NCI-H82 treated with DMSO at 0.1 percent for 48 hours (cell line): ENCODE results near the gene SLC44A1.
A peak's percentile ranks its signal among the peaks of the same experiment; 100 is the strongest.

Experiments used
- DNase-seq: peaks from one replicate; lab custom pipeline; 2025; ENCODE audit not compliant: unreplicated experiment; lab: John Stamatoyannopoulos, UW

SLC44A1 gene

DNA sequence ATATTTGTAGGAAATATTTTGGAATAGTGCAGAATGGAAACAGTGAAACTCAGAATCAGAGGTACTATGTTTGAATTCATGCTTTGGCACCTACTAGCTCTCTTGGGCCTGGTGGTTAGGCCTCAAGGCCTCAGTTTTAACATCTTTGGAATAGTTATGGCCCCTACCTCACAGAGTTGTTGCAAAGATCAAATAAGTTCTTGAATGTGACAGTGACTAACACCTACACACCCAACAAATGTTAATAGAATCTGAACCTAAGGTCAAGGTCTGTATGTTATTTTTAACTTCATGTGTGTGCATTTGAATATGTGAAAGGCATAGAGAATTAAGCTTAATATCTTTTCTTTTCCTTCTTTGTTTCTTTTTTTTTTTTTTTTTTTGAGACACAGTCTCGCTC lies 87.3 kb downstream of the SLC44A1 start:
- no peak for DNase-seq

DNA sequence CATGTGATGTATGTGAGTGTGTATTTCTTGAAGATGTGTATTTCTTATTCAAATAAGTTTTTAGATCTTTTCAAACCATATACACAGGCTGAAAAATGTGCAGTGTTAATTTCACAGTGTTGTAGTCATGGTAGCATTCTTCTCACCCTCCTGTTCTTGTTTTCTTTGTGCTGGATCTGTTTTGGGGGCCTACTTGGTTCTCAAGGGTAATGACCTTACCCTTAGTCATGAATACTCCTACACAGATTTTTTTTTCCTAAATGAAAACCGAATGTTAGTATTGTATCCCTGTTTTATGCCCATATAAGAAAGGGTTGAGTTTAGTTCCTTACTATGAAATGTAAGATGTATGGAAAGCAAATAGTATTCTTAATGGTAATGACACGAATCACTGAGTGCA lies 88.0 kb downstream of the SLC44A1 start:
- DNase-seq: no peak

DNA sequence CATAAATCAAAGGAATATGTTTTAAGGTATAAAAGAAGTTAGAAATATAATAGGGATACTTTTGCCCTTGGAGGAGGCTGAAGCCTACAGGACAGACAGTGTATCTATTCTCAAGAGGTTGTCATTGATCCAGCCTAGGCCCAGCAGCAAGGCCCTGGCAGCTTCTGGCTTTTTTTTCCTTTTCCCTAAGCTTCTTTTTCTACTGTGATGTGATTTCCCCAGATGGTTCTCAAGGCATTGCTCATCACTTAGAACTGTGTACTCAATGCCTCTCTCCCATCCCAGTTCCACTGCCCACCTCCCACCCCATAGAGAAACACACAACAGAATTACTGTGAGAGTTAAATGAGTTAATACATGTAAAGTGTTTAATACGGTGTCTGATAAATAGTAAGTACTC lies 88.6 kb downstream of the SLC44A1 start:
- no peak for DNase-seq

DNA sequence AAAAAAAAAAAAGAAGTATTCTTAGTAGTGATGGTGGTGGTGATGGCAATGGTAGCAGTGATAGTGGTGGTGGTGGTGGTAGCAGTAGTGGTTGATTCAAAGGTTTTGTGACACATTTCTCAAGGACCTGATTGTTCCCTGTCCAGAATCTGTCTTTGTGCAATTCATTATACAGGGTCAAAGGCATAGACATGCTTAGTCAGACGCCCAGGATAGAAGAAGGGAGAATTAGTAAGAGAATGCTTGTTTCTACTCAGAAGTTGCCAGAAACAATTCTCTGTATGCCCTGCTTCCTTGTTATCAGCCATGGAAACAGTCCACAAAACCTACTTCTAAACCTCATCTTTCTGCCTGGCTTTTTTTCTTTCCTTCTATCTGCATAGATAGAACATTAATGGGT lies 89.4 kb downstream of the SLC44A1 start:
- DNase-seq: no peak

DNA sequence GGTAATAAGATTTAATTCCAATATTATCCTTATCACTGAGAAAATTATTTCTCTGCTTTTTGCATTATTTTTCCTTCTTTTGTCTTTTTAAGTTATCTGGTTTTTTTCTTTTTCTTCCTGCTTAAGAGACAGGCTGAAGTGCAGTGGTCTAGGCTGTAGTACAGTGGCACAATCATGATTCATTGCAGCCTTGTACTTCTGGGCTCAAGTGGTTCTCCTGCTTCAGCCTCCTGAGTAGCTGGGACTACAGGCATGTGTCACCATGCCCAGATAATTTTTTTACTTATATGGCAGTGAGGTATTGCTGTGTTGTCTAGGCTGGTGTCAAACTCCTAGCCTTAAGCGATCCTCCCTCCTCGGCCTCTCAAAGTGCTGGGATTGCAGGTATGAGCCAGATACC lies 93.9 kb downstream of the SLC44A1 start:
- DNase-seq: no peak

DNA sequence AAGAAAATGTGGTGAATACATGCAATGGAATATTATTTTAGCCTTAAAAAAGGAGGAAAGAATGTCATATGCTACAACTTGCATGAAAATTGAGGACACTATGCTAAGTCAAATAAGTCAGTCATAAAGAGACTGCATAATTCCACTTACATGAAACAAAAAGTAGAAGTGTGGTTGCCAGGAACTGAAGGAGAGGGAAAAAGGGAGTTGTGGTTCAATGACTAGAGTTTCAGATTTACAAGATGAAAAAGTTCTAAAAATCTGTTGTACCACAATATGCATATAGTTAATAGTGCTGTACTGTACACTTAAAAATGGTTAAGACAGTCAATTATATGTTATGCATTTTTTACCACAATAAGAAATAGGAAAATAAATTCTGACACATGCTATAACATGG lies 95.4 kb downstream of the SLC44A1 start:
- no peak for DNase-seq

GRCh38 chr9:105341434-105342146 lies 97.1 kb downstream of the SLC44A1 start:
- DNase-seq: no peak

DNA sequence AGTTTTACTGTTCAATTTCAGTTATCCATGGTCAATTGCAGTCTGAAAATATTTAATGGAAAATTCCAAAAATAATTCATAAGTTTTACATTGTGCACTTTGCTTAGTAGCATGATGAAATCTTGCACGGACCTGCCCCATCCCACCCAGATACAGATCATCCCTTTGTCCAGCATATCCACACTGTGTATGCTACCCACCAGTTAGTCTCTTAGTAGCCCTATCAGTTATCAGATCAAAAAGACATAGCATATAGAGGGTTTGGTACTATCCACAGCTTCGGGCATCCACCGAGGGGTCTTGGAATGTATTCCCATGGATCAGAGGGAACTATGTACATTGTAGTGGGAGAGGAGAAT lies 97.7 kb downstream of the SLC44A1 start:
- DNase-seq: no peak

DNA sequence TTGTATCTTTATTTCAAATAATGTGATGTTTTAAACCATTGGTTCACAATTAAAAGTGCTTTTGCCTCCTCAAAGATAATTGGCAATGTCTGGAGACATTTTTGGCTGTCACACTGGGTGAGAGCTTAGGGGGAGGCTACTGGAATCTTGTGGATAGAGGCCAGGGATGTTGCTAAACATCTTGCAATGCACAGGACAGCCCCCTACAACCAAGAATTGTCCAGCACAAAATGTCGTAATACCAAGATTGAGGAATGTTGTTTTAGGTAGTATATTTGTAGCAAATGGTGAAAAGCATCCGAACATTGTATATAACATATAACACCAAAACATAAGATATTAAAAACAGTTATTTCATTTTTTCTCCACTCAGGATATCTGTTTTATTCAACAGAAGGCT lies 99.8 kb downstream of the SLC44A1 start:
- no peak for DNase-seq

GRCh38 chr9:105345626-105346025 lies 101.2 kb downstream of the SLC44A1 start:
- no peak for DNase-seq

DNA sequence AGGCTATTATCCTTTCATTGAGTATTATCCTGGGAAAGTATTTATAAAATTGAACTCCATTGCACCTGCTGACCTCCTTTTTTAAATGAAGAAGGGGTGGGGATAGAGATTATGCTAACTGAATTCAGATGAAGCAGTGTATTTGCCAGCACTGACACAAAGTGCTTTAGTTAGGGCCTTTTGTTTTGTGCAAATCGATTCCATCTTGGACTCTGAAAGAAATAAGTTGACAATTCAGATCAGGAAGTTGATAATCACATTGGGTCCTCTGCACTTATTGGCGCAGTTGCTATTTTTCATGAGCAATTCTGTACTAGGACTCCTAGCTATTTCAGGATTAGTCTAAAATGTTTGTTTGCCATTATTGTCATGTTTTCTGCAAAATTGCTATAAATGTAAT lies 101.8 kb downstream of the SLC44A1 start:
- DNase-seq: no peak

- DNase-seq: no peak
Measured at GRCh38 chr9:105354448-105354847, 110.0 kb downstream of the SLC44A1 start.

- DNase-seq: no peak
Measured at GRCh38 chr9:105355781-105356180, 111.3 kb downstream of the SLC44A1 start.

GRCh38 chr9:105357937-105358336 lies 113.5 kb downstream of the SLC44A1 start:
- no peak for DNase-seq

GRCh38 chr9:105359892-105360291 lies 115.4 kb downstream of the SLC44A1 start:
- peak; percentile 3 for DNase-seq

DNA sequence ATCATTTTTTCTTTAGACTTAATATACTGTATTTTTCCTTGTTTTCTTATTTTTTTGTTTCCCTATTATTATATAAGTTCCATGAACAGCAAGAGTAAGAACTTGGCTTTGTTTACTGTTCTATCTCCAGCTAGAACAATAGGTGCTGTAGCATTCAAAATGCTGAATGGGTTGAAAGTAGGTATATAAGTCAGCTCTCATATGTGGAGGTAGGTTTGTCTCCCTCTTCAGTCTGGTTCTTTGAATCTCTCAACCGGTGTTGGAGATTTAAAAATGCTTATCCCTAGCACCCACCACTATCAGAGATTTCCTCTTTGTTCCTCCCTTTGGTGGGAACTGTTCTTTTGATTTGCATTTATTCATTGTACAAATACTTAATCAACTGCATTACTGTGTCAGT lies 115.9 kb downstream of the SLC44A1 start:
- DNase-seq: no peak

- no peak for DNase-seq
Measured at GRCh38 chr9:105361873-105362272, 117.4 kb downstream of the SLC44A1 start.

DNA sequence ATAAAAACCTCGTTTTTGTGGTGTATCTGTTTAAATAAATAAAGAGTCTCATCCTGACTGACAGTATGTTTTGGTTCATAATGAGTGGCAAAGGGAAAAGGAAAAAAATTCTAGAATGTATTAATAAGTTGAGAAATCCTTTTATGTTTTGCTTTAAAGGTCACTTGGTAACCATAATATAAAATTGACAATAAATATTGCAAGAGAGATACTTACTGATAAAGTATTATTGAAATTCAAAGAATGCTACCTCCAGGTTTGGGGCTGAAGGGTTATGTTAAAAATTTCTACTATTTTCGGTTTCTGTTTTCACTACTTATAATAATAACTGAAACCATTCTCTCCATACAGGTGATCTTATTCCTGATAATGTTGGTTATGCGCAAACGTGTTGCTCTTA lies 118.0 kb downstream of the SLC44A1 start:
- no peak for DNase-seq

DNA sequence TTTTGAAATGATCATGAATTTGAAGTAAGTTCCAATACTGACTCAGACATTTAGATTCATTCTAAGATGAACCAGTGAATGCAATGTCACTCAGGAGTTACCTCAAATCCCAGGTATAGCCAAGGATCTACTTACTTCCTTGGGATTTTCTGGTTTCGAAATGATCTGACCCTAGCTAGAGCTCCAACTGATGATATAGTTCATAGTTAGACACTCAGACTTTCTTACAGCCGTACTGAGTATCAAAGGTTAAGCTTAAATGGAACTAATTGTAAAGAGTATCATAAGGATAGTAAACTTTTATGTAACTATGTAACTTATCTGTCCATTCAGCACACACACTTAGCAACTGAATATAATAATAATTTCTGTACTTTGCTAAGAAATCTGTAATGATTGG lies 119.4 kb downstream of the SLC44A1 start:
- no peak for DNase-seq

DNA sequence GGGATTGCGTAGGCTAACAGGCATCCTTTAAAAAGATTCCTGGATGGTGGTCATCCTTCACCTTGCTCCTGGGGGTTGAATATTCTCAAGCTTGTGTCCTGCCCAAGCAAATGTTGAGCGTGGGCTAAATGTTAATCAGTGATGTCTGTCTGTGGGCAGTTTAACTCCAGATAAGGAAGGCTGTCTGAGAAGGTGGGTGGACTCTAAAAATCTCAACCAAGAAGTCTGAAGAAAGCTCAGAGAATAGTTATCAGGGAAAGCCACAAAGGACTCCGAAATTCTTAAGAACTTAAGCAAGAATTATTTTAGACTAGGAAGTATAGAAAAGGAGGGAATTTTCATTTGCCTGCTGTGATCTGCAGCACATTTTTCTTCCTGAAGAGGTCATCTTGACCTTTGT lies 125.5 kb downstream of the SLC44A1 start:
- no peak for DNase-seq

- DNase-seq: no peak
Measured at GRCh38 chr9:105373723-105374122, 129.3 kb downstream of the SLC44A1 start.

DNA sequence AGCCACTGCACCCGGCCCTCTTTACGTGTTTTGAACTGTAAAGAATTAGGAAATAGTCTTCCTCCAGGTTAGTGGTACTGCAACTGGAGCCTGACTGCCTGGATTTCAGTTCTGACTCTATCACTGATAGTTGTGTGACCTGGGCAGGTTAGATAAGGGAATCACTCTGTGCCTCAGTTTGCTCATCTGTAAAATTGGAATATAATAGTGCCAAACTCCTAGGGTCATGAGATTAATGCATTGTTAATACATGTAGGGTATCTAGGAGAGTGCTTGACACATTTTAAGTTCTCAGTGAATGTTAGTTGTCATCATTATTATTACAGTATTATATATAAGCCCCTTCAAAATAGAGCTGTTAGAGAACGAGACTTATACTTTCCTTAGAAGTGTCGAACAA lies 130.9 kb downstream of the SLC44A1 start:
- DNase-seq: no peak

DNA sequence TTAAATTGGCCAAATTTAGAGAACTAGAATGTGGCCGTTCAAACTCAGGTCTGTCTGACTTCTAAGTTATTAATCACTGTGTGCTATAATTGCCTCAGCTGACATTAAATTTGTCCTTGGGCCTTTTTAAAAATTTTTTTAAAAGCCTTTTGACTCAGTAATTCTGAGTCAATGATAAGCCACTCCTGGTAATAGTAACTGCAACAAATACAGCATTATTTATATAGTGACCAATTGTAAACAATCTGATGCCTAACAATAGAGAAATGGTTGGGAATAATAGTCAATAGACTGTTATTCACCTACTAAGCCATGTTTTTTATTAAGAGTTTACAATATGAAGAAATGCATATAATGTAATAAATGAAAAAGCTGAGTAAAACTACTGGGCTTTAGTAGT lies 132.4 kb downstream of the SLC44A1 start:
- no peak for DNase-seq
